Skin epidermis (tissue), 12 donors: ENCODE data around the gene MUC16.
A peak's percentile ranks its signal among the peaks of the same experiment; 100 is the strongest.
"Not testable (repeated sequence)": the region's sequence is repeated elsewhere in the genome, so short reads cannot be mapped to it uniquely, and the experiment has no call there.

ENCODE experiments used
- H3K27ac ChIP-seq, 21 experiments: fragments of 200-600 bp; sonication (generic) in 11 of 21; one replicate each; pipeline ENCODE4 v1.5.0; 2020; ENCODE audit warnings: mild to moderate bottlenecking in 3 of 21, inconsistent platforms in 2 of 21, moderate library complexity in 2 of 21
- H3K4me3 ChIP-seq, 7 experiments: fragments of 200-600 bp; sonication (generic) in 2 of 7; one replicate each; pipeline ENCODE4 v1.5.0; 2020; ENCODE audit warnings: inconsistent platforms in 2 of 7, mild to moderate bottlenecking in 2 of 7, moderate library complexity in 1 of 7

The MUC16 gene

GRCh38 chr19:9009935-9010651 lies at the start of gene MUC16:
Gene MUC16, minus strand, starts transcription at chr19:9010409.
- Histone ChIP-seq H3K27ac (no peak within 1 kb of the TSS), H3K4me3 (peak within 1 kb of the TSS in 1 of 7 experiments; percentile 28)

DNA sequence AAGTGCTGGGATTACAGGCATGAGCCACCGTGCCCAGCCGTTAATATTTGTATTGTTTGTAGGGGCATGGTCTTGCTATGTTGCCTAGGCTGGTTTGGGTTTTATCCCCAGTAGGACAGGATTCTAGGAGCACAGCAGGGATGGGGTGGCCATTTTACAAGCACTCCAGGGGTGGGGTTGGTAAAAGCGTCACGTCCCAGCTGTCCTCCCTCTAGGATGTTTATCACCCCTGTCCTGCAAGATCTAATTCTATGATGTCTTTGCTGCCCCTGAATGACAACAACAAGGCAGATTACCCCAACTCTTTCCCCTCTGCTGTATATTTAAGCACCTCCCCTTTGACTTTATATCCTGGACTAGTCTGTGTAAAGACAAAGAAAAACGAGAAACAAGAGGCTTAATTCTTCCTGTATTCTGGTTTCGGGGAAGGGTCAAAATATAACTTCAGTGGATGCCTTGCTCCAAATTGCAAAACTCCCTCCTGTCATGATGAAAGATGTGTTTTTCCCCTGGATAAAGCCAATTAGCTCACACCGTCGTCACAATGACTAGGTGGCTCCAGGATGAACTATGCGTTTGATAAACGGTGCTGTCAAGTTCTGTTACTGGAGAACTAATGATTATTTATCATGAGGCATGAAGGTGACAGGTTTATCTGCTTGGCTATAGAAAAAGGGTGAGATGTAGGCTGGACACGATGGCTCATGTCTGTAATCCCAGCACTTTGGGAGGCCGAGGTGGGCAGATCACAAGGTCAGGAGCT lies 48.9 kb upstream of the MUC16 start:
- Histone ChIP-seq H3K4me3 (no peak overlapping the region), H3K27ac (no peak overlapping the region)

DNA sequence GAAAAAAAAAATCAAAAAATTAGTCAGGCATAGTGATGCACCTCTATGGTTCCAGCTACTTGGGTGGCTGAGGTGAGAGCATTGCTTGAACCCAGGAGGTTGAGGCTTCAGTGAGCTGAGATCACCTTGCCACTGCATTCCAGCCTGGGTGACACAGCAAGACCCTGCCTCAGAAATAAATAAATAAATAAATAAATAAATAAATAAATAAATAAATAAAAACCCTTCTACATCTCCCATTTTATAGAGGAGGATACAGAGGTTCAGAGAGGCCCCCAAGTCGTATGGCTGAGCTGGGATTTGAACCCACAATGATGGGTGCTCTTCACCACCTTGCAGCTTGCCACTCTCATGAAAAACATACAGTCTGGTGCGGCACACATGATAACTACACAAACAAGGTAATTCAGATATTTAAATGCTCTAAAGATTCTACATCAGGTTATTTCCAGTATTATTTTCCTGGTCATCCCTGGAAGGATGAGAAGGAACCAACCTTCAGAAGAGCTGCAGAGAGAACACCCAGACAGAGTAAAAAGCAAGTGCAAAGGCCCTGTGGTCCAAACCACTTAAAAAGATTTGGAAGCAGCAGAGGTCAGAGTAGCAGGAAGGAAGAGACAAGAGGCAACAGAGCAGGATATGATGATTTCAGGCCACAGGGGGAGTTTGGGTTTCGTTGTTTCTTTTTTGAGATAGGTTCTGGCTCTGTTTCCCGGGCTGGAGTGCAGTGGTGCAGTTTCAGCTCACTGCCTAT lies 47.5 kb upstream of the MUC16 start:
- H3K27ac ChIP-seq = no peak overlapping the region

GRCh38 chr19:9056131-9056530 lies 45.9 kb upstream of the MUC16 start:
- H3K27ac ChIP-seq, H3K4me3 ChIP-seq: not testable (repeated sequence)

More for the DNA sequence above, 47.5 kb upstream of the MUC16 start:
- H3K4me3 ChIP-seq = no peak overlapping the region

GRCh38 chr19:9054765-9055164 lies 44.6 kb upstream of the MUC16 start:
- Histone ChIP-seq H3K27ac (peak overlapping the region in 1 of 21 experiments; percentile 54), H3K4me3 (no peak overlapping the region)

DNA sequence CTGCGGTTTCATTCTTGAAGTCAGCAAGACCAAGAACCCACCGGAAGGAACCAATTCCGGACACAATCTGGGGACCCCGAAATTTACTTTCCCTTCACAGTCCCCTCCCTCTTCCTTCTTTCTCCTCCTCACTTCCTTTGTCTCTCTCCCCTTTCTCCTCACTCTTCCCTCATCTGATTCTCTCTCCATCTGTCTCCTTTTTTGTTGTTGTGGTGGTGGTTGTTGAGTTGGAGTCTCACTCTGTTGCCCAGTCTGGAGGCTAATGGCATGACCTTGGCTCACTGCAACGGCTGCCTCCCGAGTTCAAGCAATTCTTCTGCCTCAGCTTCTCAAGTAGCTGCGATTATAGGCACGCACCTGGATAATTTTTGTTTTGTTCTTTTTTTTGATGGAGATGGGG lies 44.0 kb upstream of the MUC16 start:
- no peak overlapping the region for H3K4me3 ChIP-seq
- no peak overlapping the region for H3K27ac ChIP-seq

DNA sequence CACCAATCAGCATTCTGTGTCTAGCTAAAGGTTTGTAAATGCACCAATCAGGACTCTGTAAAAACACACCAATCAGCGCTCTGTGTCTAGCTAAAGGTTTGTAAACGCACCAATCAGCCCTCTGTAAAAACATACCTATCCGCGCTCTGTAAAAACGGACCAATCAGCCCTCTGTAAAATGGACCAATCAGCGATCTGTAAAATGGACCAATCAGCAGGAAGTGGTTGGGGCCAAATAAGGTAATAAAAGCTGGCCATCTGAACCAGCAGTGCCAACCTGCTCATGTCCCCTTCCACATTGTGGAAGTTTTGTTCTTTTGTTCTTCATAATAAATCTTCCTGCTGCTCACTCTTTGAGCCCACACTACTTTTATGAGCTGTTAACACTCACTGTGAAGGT lies 43.5 kb upstream of the MUC16 start:
- H3K27ac ChIP-seq, H3K4me3 ChIP-seq: not testable (repeated sequence)

DNA sequence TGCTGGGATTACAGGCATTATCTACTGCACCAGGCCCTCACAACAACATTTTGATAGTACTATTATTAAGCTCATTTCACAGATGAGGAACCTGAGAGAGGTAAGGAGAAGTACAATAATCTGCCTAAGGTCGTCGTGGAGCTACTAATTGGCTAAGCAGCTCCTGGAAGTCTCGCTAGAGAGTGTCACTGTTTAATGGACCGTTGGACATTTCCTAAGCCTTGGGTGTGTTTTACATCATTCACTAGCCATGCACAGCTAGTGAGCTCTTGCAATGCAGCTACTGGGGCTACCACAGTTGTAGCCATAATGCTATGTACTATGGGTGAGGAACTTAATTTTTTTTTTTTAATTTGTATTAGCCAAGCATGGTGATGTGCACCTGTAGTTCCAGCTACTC lies 42.7 kb upstream of the MUC16 start:
- Histone ChIP-seq H3K27ac (no peak overlapping the region), H3K4me3 (no peak overlapping the region)

DNA sequence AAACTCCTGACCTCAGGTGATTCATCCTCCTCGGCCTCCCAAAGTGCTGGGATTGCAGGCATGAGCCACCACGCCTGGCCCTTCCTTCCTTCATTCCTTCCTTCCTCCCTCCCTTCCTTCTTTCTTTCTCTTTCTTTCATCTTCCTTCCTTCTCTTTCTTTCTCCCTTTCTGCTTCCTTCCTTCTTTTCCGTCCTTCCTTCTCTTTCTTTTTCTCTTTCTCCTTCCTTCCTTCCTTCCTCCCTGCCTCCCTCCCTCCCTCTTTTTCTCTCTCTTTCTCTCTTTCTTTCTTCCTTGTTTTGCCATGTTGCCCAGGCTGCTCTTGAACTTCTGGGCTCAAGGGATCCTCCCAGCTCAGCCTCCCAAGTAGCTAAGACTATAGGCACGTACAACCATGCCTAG lies 36.5 kb upstream of the MUC16 start:
- Histone ChIP-seq H3K4me3 (no peak overlapping the region), H3K27ac (no peak overlapping the region)

- no peak overlapping the region for H3K4me3 ChIP-seq
- H3K27ac ChIP-seq = no peak overlapping the region
These were observed 34.2 kb upstream of the MUC16 start for GRCh38 chr19:9044449-9044848.

- H3K27ac ChIP-seq = no peak overlapping the region
These were observed 33.3 kb upstream of the MUC16 start for GRCh38 chr19:9043524-9043923.

GRCh38 chr19:9041023-9041422 lies 30.8 kb upstream of the MUC16 start:
- Histone ChIP-seq H3K4me3 (no peak overlapping the region), H3K27ac (no peak overlapping the region)

More at GRCh38 chr19:9043524-9043923, 33.3 kb upstream of the MUC16 start:
- no peak overlapping the region for H3K4me3 ChIP-seq

DNA sequence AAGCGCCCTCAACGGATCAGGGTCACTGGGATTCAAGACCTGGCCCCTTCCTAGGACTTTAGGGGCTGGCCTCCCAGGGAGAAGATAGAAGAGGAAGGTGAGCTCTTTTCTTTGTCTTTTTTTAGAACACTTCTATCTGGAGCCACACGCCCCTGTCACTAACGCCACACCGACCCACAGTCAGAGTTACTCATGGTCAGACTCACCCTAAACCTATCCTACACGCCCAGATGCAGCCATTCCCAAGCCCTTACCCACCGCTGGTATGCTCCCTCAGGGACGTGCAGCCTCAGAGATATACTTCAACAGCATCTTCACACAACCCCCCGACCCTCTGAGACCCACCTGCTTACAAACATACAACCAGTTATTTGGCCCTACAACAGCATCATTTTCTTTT lies 29.9 kb upstream of the MUC16 start:
- Histone ChIP-seq H3K27ac (no peak overlapping the region), H3K4me3 (no peak overlapping the region)

GRCh38 chr19:9039728-9040127 lies 29.5 kb upstream of the MUC16 start:
- Histone ChIP-seq H3K4me3 (no peak overlapping the region), H3K27ac (no peak overlapping the region)

DNA sequence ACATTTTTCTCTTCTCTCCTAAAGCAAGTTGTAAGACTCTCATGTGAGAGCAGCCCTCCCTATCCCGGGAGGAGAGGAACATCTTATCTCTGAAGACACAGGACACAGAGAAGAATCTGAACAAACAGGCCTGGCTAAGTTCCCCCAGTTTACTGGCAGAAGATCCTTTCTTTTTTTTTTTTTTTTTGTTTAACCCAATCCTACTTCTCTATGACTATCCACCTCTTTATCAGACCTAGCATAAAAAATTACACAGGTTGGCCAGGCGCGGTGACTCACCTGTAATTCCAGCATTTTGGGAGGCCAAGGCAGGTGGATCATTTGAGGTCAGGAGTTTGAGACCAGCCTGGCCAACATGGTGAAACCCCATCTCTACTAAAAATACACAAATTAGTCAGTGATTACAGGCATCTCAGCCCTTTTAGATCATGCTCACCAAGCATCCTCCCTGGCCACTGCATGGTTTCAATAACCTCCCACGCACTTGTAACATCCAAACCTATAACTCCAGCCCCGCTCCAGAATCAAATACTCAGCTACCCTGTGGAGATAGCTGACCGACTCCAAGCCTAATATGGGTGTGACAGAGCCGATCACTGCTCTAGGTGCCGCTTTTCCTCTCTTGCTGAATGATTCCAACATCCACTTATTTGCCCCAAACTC lies 27.3 kb upstream of the MUC16 start:
- no peak overlapping the region for H3K27ac ChIP-seq
- no peak overlapping the region for H3K4me3 ChIP-seq

- Histone ChIP-seq H3K27ac (no peak overlapping the region), H3K4me3 (no peak overlapping the region)
These were observed 22.0 kb upstream of the MUC16 start for GRCh38 chr19:9032136-9032631.

DNA sequence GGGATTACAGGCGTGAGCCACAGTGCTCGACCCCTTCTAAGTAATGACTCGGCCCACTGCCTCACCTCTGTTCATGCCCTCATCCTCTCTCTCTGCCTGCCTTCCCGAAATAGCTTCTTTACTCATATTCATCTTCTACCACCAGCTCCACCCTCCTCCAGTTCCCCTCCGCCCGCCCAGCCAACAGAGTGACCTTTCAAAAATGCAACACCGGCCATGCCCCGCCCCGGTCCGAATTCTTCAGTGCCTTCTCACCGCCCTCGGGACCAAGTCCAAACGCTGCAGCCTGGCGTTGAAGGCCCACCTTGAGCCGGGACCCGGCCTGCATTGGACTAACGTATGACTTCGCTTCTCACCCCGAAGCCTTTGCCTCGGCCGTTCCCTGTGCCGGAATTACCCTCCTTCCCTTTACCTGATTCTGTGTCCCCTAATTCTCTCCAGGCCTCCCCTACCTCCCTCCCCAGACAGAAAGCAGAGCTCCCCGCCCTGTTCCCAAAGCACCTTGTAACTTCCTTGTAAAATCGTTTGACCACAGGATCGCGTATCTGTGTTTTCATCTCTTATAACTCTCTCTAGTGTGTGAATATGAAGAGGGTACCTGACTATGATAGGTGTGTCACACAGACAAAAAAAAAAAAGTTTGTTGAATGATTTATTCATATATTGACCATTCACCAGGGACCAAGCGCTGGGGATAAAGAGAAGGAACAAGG lies 8.1 kb upstream of the MUC16 start:
- Histone ChIP-seq H3K4me3 (no peak overlapping the region), H3K27ac (no peak overlapping the region)

DNA sequence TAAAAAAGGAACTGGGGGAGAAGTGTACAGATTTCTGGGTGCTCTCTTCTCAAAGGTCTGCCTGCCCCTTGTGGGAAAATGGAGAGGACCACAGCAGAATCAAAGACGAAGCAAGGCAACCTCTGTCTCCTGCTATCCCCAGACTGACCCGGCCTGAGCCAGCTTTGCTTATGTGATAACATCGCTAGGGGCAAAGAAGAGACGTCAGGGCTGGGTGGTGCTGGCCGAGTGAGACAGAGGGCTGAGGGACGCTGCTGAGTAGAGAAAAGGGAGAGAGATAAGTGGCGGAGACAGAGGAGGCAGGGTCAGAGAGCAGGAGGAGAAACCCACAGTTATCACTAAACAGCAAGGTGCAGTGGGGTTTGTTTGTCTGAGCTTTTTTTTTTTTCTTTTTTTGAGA lies 4.6 kb upstream of the MUC16 start:
- no peak overlapping the region for H3K27ac ChIP-seq

DNA sequence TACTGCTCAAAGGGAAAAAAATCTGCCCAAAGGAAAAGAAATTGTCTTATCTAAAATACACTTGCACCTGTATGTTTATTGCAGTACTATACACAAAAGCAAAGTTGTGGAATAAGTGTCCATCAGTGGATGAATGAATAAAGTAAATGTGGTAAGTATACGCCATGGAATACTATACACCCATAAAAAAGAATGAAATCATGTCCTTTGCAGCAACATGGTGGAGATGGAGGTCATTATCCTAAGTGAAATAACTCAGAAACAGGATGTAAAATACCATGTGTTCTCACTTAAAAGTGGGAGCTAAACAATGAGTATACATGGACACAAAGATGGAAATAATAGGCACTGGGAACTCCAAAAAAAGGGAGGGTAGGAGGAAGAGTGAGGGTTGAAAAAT lies 3.8 kb upstream of the MUC16 start:
- H3K27ac ChIP-seq = no peak overlapping the region
- no peak overlapping the region for H3K4me3 ChIP-seq

More for the DNA sequence above, 4.6 kb upstream of the MUC16 start:
- no peak overlapping the region for H3K4me3 ChIP-seq
